Measurements from ENCODE around the gene FGD2.

FGD2 gene

GRCh38 chr6:36970892-36971842 is 34.3 kb upstream of the FGD2 start:
- DNase-seq (ENCODE audit: low read depth in 2 of 2), result no peak

GRCh38 chr6:36971921-36972673 is 33.4 kb upstream of the FGD2 start:
- no peak for DNase-seq (ENCODE audit: low read depth in 2 of 2)

GRCh38 chr6:36973190-36973589 is 32.3 kb upstream of the FGD2 start:
- DNase-seq (ENCODE audit: low read depth in 2 of 2), result no peak

- no peak for DNase-seq (ENCODE audit: low read depth in 2 of 2)
Observed at GRCh38 chr6:36973647-36974046, 31.8 kb upstream of the FGD2 start.

- no peak for DNase-seq (ENCODE audit: low read depth in 2 of 2)
Observed at GRCh38 chr6:36975231-36976006, 30.0 kb upstream of the FGD2 start.

- DNase-seq (ENCODE audit: low read depth in 2 of 2), result no peak
Observed at GRCh38 chr6:36976007-36976264, 29.5 kb upstream of the FGD2 start.

GRCh38 chr6:36976509-36976908 is 28.9 kb upstream of the FGD2 start:
- no peak for DNase-seq (ENCODE audit: low read depth in 2 of 2)

GRCh38 chr6:36976931-36977330 is 28.5 kb upstream of the FGD2 start:
- no peak for DNase-seq (ENCODE audit: low read depth in 2 of 2)

GRCh38 chr6:36977470-36977941 is 27.9 kb upstream of the FGD2 start:
- no peak for DNase-seq (ENCODE audit: low read depth in 2 of 2)

GRCh38 chr6:36978421-36979346 is 26.8 kb upstream of the FGD2 start:
- no peak for DNase-seq (ENCODE audit: low read depth in 2 of 2)

- DNase-seq (ENCODE audit: low read depth in 2 of 2), result no peak
Observed at GRCh38 chr6:36979347-36979742, 26.1 kb upstream of the FGD2 start.

GRCh38 chr6:36980129-36980528 is 25.3 kb upstream of the FGD2 start:
- DNase-seq (ENCODE audit: low read depth in 2 of 2), result no peak

GRCh38 chr6:36980876-36981619 is 24.4 kb upstream of the FGD2 start:
- no peak for DNase-seq (ENCODE audit: low read depth in 2 of 2)

GRCh38 chr6:36983538-36983937 is 21.9 kb upstream of the FGD2 start:
- no peak for DNase-seq (ENCODE audit: low read depth in 2 of 2)

- peak in 1 of 2 donors; percentile 28 for DNase-seq (ENCODE audit: low read depth in 2 of 2)
Observed at GRCh38 chr6:36984581-36985416, 20.7 kb upstream of the FGD2 start.

- DNase-seq (ENCODE audit: low read depth in 2 of 2), result no peak
Observed at GRCh38 chr6:36985417-36985807, 20.0 kb upstream of the FGD2 start.

- DNase-seq (ENCODE audit: low read depth in 2 of 2), result peak; percentile 76 to 79
Observed at GRCh38 chr6:36985808-36986703, 19.4 kb upstream of the FGD2 start, which contains the start of gene MTCH1. MTCH1 (minus strand) TSS chr6:36986196; CDS start chr6:36986173, 23 bp downstream.

GRCh38 chr6:36986704-36987047 is 18.8 kb upstream of the FGD2 start:
- no peak for DNase-seq (ENCODE audit: low read depth in 2 of 2)

All from stimulated activated CD8-positive, alpha-beta memory T cell treated with anti-CD3 and anti-CD28 coated beads, Interleukin-2, amount 100 ng/mL, for 1 hour (primary cell).